Brain microvascular endothelial cell (primary cell): ENCODE data around the gene NCS1.
A peak's percentile ranks its signal among the peaks of the same experiment; 100 is the strongest.

Source experiments
- DNase-seq: peaks from one replicate; pipeline ENCODE4 v3.0.0-alpha.2; 2020
- H3K27ac ChIP-seq: fragments of 250-450 bp; sonication (Bioruptor Pico); 2 replicates; pipeline ENCODE4 v1.5.1; 2020; ENCODE audit warnings: mild to moderate bottlenecking, moderate library complexity
- H3K27me3 ChIP-seq: fragments of 250-450 bp; sonication (Bioruptor Pico); replicated peaks from 2 replicates; pipeline ENCODE4 v1.5.1; 2020; ENCODE audit warnings: mild to moderate bottlenecking
- H3K36me3 ChIP-seq: fragments of 250-450 bp; sonication (Bioruptor Pico); replicated peaks from 2 replicates; pipeline ENCODE4 v1.5.1; 2020; ENCODE audit warnings: mild to moderate bottlenecking
- H3K4me3 ChIP-seq: 2 replicates; pipeline ENCODE4 v1.5.1; 2011; ENCODE audit warnings: low read depth, mild to moderate bottlenecking, control low read depth, low read length, moderate library complexity
- CTCF ChIP-seq: IDR thresholded peaks from 2 replicates; pipeline ENCODE4 v1.5.1; 2011; ENCODE audit warnings: low read depth, mild to moderate bottlenecking, moderate library complexity, low read length, control low read depth, inconsistent platforms; ENCODE audit errors: missing control alignments
- in situ Hi-C: cut with HindIII; loops from 2 replicates; pipeline ENCODE4 v1.10.0; 2017; ENCODE audit warnings: low sequenced_read_pairs, low pct_ligation_motif_present

The NCS1 gene

GRCh38 chr9:130185017-130185416 lies 12.8 kb downstream of the NCS1 start:
- no peak for TF ChIP-seq CTCF
- H3K36me3 ChIP-seq: no peaks in the 10 kb centered on the region
- in situ Hi-C loops: no loop called here
- H3K4me3 ChIP-seq: no peak overlapping the region
- no peaks in the 10 kb centered on the region for H3K27me3 ChIP-seq
- no peak for DNase-seq
- no peak overlapping the region for H3K27ac ChIP-seq

- no peak for TF ChIP-seq CTCF
- H3K4me3 ChIP-seq: no peak overlapping the region
- no peaks in the 10 kb centered on the region for H3K27me3 ChIP-seq
- no peaks in the 10 kb centered on the region for H3K36me3 ChIP-seq
- DNase-seq: no peak
- peak overlapping the region; percentile 49 for H3K27ac ChIP-seq
- in situ Hi-C loops: no loop called here
These were observed 13.4 kb downstream of the NCS1 start for GRCh38 chr9:130185490-130186031.

GRCh38 chr9:130186051-130186450 lies 13.8 kb downstream of the NCS1 start:
- TF ChIP-seq CTCF: no peak
- DNase-seq: no peak
- H3K4me3 ChIP-seq: no peak overlapping the region
- no peaks in the 10 kb centered on the region for H3K36me3 ChIP-seq
- no peaks in the 10 kb centered on the region for H3K27me3 ChIP-seq
- in situ Hi-C loops: no loop called here
- H3K27ac ChIP-seq: peak overlapping the region; percentile 49

- in situ Hi-C loops: no loop called here
- no peak for TF ChIP-seq CTCF
- H3K4me3 ChIP-seq: no peak overlapping the region
- no peak for DNase-seq
- H3K27ac ChIP-seq: no peak overlapping the region
- no peaks in the 10 kb centered on the region for H3K27me3 ChIP-seq
- H3K36me3 ChIP-seq: no peaks in the 10 kb centered on the region
These were observed 14.8 kb downstream of the NCS1 start for GRCh38 chr9:130186839-130187522.

- Histone ChIP-seq H3K36me3 (no peaks in the 10 kb centered on the region), H3K27ac (no peak overlapping the region), H3K4me3 (no peak overlapping the region), H3K27me3 (no peaks in the 10 kb centered on the region)
- no peak for DNase-seq
- no peak for TF ChIP-seq CTCF
- in situ Hi-C loops: no loop called here
These were observed 15.3 kb downstream of the NCS1 start for GRCh38 chr9:130187523-130187846.
